ENCODE data around the gene TOMM20L.
"Not testable (repeated sequence)": the region's sequence is repeated elsewhere in the genome, so short reads cannot be mapped to it uniquely, and the experiment has no call there.

TOMM20L gene

DNA sequence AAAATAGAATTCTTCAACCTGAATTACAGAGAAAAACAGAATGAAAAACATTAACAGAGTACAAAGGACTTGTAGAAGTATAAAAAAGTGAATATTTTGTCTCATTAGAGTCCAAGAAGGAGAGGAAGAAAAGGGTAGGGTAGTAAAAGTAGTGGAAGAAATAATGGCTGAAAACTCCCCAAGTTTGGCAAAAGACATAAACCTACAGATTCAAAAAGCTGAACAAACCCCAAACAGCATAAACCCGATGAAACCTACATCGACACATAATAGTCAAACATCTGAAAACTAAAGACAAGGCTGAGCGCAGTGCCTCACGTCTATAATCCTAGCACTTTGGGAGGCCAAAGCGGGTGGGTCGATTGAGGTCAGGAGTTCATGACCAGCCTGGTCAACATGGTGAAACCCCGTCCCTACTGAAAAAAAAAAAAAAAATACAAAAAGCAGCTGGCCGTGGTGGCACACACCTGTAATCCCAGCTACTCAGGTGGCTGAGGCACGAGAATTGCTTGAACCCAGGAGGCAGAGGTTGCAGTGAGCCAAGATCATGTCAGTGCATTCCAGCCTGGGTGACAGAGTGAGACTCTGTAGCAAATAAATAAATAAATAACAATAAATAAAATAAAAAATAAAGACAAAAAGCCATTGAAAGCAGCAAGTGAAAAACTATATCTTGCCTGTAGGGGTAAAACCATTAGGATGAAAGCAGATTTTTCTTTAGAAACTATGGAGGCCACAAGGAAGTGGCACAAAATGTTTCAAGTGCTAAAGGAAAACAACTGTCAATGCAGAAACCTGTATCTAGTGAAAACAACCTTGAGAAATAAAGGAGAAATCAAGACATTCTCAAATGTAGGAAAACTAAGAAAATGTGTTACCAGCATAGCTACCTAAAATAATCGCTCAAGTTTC lies 20.2 kb downstream of the TOMM20L start:
- ChIA-PET CTCF (no interaction called here), POLR2A (no interaction called here)
- TF ChIP-seq ELF4 (IDR thresholded peaks at IDR 0.05) = no peak
- no peak for TF ChIP-seq ARNT (IDR thresholded peaks at IDR 0.05)
- no peak for TF ChIP-seq SP1 (IDR thresholded peaks at IDR 0.05)
- TF ChIP-seq, protein P1, sequence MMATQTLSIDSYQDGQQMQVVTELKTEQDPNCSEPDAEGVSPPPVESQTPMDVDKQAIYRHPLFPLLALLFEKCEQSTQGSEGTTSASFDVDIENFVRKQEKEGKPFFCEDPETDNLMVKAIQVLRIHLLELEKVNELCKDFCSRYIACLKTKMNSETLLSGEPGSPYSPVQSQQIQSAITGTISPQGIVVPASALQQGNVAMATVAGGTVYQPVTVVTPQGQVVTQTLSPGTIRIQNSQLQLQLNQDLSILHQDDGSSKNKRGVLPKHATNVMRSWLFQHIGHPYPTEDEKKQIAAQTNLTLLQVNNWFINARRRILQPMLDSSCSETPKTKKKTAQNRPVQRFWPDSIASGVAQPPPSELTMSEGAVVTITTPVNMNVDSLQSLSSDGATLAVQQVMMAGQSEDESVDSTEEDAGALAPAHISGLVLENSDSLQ (IDR thresholded peaks at IDR 0.05) = no peak
- TF ChIP-seq FOXK2 (IDR thresholded peaks at IDR 0.05) = no peak
- no peak for TF ChIP-seq L3MBTL2 (conservative IDR thresholded peaks at IDR 0.05)
- TF ChIP-seq SUZ12 (IDR thresholded peaks at IDR 0.05) = no peak
- TF ChIP-seq TARDBP (IDR thresholded peaks at IDR 0.05) = no peak
- TF ChIP-seq FOXM1 (IDR thresholded peaks at IDR 0.05; ENCODE audit: borderline replicate concordance) = no peak
- DNase-seq (ENCODE audit: extremely low spot score) = no peak

- CTCF ChIA-PET, POLR2A ChIA-PET: not testable (repeated sequence)
Observed at GRCh38 chr14:58416934-58417333, 21.2 kb downstream of the TOMM20L start.

DNA sequence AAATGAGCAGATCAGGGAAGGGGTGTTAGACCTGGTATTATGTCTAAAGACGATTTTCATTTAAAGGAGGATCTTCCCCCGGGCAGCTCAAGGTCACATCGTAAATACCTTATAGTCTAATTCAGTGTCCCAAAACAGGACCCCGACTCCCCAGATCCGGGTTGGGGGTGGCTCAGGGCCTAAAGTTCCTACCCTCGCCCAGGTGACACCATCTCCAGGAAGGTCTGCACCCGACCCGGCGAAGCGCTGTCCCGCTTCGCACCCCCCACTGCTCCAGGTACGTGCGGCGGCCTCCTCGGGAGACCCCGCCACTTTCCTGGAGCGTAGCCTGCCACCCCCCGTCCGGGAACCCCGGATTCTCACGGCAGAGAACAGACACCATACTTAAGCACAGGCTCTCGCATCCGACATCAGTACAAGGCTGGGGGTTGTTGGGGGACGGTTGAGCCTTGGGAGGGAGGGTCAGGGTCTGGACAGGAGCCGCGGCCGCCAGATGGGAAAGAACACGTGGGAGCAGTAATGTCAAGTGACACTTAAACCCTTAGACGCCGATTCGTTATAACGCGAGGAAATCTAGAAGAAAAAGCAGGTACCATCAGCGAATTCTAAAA lies 31.0 kb downstream of the TOMM20L start:
- CTCF ChIA-PET = no interaction called here
- TF ChIP-seq NFRKB (IDR thresholded peaks at IDR 0.05) = no peak
- no peak for TF ChIP-seq FOXK2 (IDR thresholded peaks at IDR 0.05)
- TF ChIP-seq L3MBTL2 (conservative IDR thresholded peaks at IDR 0.05) = peak; percentile 93
- POLR2A ChIA-PET = interaction anchor here (0.6 to 1.5 kb wide), 7 partner anchors 11 to 331 kb away, joined by 3 to 14 read pairs (median 4); partner anchors contain the start of genes ARID4A and DACT1
- DNase-seq (ENCODE audit: extremely low spot score) = peak; percentile 50

More at GRCh38 chr14:58416934-58417333, 21.2 kb downstream of the TOMM20L start:
- DNase-seq (ENCODE audit: extremely low spot score) = not testable (repeated sequence)

- ChIA-PET POLR2A (interaction anchor here (0.9 to 1.5 kb wide), 7 partner anchors 10 to 331 kb away, joined by 3 to 14 read pairs (median 4); partner anchors contain the start of genes ARID4A and DACT1), CTCF (no interaction called here)
- peak; percentile 95 for DNase-seq (ENCODE audit: extremely low spot score)
- TF ChIP-seq FOXK2 (IDR thresholded peaks at IDR 0.05) = peak; percentile 93
- TF ChIP-seq TARDBP (IDR thresholded peaks at IDR 0.05) = peak; percentile 41; the same call in 1 of the 2 replicates
- TF ChIP-seq, protein P1 (IDR thresholded peaks at IDR 0.05) = peak; percentile 53
- TF ChIP-seq CTBP1 (IDR thresholded peaks at IDR 0.05; ENCODE audit: borderline replicate concordance) = peak; percentile 65
- peak; percentile 44; the same call in 1 of the 2 replicates for TF ChIP-seq NFRKB (IDR thresholded peaks at IDR 0.05)
- TF ChIP-seq L3MBTL2 (conservative IDR thresholded peaks at IDR 0.05) = no peak; the same call in 1 of the 2 replicates
- TF ChIP-seq ARNT (IDR thresholded peaks at IDR 0.05) = no peak
- peak; percentile 14; the same call in 1 of the 2 replicates for TF ChIP-seq ELF4 (IDR thresholded peaks at IDR 0.05)
Observed at GRCh38 chr14:58427281-58428117, 31.8 kb downstream of the TOMM20L start, which contains the start of the genes KIAA0586 and TIMM9. KIAA0586 (plus strand) TSS chr14:58427719; CDS start chr14:58428265, 546 bp downstream. TIMM9 (minus strand) TSS chr14:58427531; CDS start chr14:58411945, 15,586 bp downstream.

GRCh38 chr14:58428118-58428683 lies 32.5 kb downstream of the TOMM20L start:
- ChIA-PET CTCF (no interaction called here), POLR2A (interaction anchor here (0.9 to 1.3 kb wide), 3 partner anchors 13 to 130 kb away, joined by 3 to 14 read pairs (median 3); partner anchors contain the start of gene ARID4A)
- TF ChIP-seq ZNF384 (IDR thresholded peaks at IDR 0.05) = peak; percentile 92
- TF ChIP-seq LEF1 (IDR thresholded peaks at IDR 0.05; ENCODE audit: borderline replicate concordance) = no peak
- DNase-seq (ENCODE audit: extremely low spot score) = peak; percentile 38

DNA sequence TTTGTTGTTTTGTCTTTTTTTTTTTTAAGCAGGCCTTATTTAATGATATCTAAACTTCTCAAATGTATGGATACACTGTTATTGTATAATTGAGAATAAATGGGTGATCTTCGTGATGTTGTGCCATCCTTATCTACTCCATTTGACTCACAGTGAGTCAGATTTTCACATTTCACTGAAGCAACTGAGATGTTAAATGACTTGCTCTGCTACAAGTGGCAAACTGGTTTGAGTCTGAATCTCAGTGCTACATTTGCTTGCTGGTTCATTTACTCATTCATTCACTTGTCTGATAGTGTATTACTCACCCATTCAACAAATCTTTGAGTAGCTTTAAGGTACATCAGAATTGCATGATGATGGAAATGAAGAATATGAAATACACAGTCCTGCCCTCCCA lies 34.4 kb downstream of the TOMM20L start:
- POLR2A ChIA-PET = no interaction called here
- CTCF ChIA-PET = no interaction called here
- no peak for DNase-seq (ENCODE audit: extremely low spot score)
- no peak for TF ChIP-seq NFRKB (IDR thresholded peaks at IDR 0.05)
- no peak for TF ChIP-seq CTBP1 (IDR thresholded peaks at IDR 0.05; ENCODE audit: borderline replicate concordance)
- TF ChIP-seq BHLHE40 (IDR thresholded peaks at IDR 0.05; ENCODE audit: borderline replicate concordance) = no peak
- TF ChIP-seq SUZ12 (IDR thresholded peaks at IDR 0.05) = no peak
- TF ChIP-seq, protein P1 (IDR thresholded peaks at IDR 0.05) = no peak
- TF ChIP-seq ELF4 (IDR thresholded peaks at IDR 0.05) = no peak
- TF ChIP-seq FOXM1 (IDR thresholded peaks at IDR 0.05; ENCODE audit: borderline replicate concordance) = no peak
- no peak for TF ChIP-seq SP1 (IDR thresholded peaks at IDR 0.05)
- TF ChIP-seq ARNT (IDR thresholded peaks at IDR 0.05) = no peak
- TF ChIP-seq HDGF (IDR thresholded peaks at IDR 0.05; ENCODE audit: borderline replicate concordance) = no peak
- TF ChIP-seq ZNF384 (IDR thresholded peaks at IDR 0.05) = no peak
- TF ChIP-seq LEF1 (IDR thresholded peaks at IDR 0.05; ENCODE audit: borderline replicate concordance) = no peak
